ENCODE data around the gene TENM4. TPM values are rescaled to one million over a fixed set of nuclear protein-coding genes. Genes with fewer than 3 reads are reported as not detected.

TENM4 gene
- total RNA-seq, 4 donors from 2014 or later: 16.8 to 158 (median 120) TPM

DNA sequence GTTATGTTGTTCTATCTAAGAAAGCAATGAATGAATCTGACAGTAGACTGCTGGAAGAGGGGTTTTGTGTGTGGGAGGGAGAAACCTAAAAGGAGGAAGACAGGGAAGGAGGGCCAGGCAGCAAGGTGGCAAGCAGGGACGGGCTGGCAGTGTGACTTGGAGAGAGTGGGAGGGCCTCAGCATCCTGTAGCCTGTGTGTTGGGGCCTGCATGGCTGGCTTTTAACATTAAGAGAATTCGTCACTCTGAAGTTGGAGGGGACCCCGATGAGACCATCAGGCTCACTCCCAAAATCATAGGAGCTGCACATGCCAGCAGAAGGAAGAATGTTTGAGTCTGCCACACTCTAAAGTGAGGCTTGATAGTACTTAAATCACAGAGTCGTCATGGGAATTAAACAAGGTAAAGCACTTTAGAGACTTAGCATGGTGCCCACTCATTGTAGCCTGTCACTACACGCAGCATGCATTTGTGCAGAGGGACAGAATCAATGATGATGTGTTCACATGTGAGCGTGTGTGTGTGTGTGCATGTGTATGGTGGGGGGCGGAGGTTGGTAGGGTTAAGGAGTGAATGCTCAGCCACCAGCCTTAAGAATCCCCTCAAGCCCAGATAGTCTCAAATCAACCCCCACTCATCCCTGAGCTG lies 199.5 kb downstream of the TENM4 start:
- WGBS, 2 donors: 84 to 87% methylated on average over 7 of the region's 7 CpGs
- no peak for DNase-seq
- Histone ChIP-seq H3K9me3 (no peaks in the 10 kb centered on the region), H3K36me3 (no peaks in the 10 kb centered on the region), H3K4me1 (peaks cover 13 to 25% of the 10 kb centered on the region in 2 donors), H3K27ac (no peak overlapping the region), H3K27me3 (no peaks in the 10 kb centered on the region), H3K4me3 (replicated peaks in 1 of 3) (no peak overlapping the region)
- intact Hi-C loops (cut with DNase I): loop anchor here (10.0 kb wide), 1 partner anchor 253 kb away; no protein-coding TSS in a partner anchor
- TF ChIP-seq POLR2A (IDR thresholded peaks at IDR 0.05) (no peak), CTCF (IDR thresholded peaks at IDR 0.05) (no peak)

- Histone ChIP-seq H3K27ac (peak overlapping the region; percentile 49 to 78 (median 59)), H3K4me1 (peaks cover 13 to 24% of the 10 kb centered on the region in 2 donors), H3K4me3 (replicated peaks in 1 of 3) (no peak overlapping the region), H3K9me3 (no peaks in the 10 kb centered on the region), H3K36me3 (no peaks in the 10 kb centered on the region), H3K27me3 (no peaks in the 10 kb centered on the region)
- TF ChIP-seq POLR2A (IDR thresholded peaks at IDR 0.05): no peak
- no peak for TF ChIP-seq CTCF (IDR thresholded peaks at IDR 0.05)
- peak; percentile 26 to 49 for DNase-seq
- intact Hi-C loops (cut with DNase I): no loop called here
- WGBS, 2 donors: 13 to 14% methylated on average over 6 of the region's 6 CpGs
Measured at GRCh38 chr11:79237703-79238102, 203.1 kb downstream of the TENM4 start.

DNA sequence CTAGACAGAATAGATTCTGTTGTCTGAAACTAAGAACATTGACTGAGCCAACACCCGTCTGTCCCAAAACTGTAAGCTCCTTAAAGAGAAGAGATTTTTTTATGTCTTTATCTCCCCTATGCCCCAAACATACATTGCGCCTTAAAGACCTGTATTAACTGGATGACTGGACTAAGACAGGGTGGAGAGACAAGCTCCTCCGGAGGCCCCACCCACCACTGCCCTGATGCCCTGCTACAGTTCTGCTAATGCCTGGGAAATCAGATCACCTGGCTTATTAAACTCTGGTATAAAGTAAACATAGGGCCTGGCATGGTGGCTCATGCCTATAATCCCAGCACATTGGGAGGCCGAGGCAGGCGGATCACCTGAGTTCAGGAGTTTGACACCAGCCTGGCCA lies 203.7 kb downstream of the TENM4 start:
- Histone ChIP-seq H3K27ac (peak overlapping the region; percentile 59 to 78 (median 74)), H3K27me3 (no peaks in the 10 kb centered on the region), H3K36me3 (no peaks in the 10 kb centered on the region), H3K9me3 (no peaks in the 10 kb centered on the region), H3K4me1 (peaks cover 14 to 30% of the 10 kb centered on the region in 2 donors), H3K4me3 (replicated peaks in 1 of 3) (no peak overlapping the region)
- intact Hi-C loops (cut with DNase I): no loop called here
- DNase-seq: no peak
- 86 to 91% methylated on average over 5 of the region's 5 CpGs for WGBS, 2 donors
- TF ChIP-seq POLR2A (IDR thresholded peaks at IDR 0.05) (no peak), CTCF (IDR thresholded peaks at IDR 0.05) (no peak)

GRCh38 chr11:79236541-79236971 lies 204.3 kb downstream of the TENM4 start:
- intact Hi-C loops (cut with DNase I): no loop called here
- Histone ChIP-seq H3K27me3 (no peaks in the 10 kb centered on the region), H3K36me3 (no peaks in the 10 kb centered on the region), H3K4me3 (replicated peaks in 1 of 3) (no peak overlapping the region), H3K4me1 (peaks cover 18 to 33% of the 10 kb centered on the region in 2 donors), H3K27ac (peak overlapping the region in 2 of 3 donors; percentile 59 to 78), H3K9me3 (no peaks in the 10 kb centered on the region)
- DNase-seq: peak; percentile 54 to 77
- TF ChIP-seq CTCF (IDR thresholded peaks at IDR 0.05): no peak
- 46 to 72% methylated on average over 11 of the region's 11 CpGs for WGBS, 2 donors

- Histone ChIP-seq H3K9me3 (no peaks in the 10 kb centered on the region), H3K27me3 (no peaks in the 10 kb centered on the region), H3K36me3 (no peaks in the 10 kb centered on the region), H3K4me3 (replicated peaks in 1 of 3) (no peak overlapping the region), H3K4me1 (peaks cover 18 to 33% of the 10 kb centered on the region in 2 donors), H3K27ac (no peak overlapping the region)
- intact Hi-C loops (cut with DNase I): no loop called here
- no peak for DNase-seq
- WGBS, 2 donors: 94 to 95% methylated on average over 6 of the region's 6 CpGs
- TF ChIP-seq POLR2A (IDR thresholded peaks at IDR 0.05) (no peak), CTCF (IDR thresholded peaks at IDR 0.05) (no peak)
Measured at GRCh38 chr11:79235696-79236095, 205.1 kb downstream of the TENM4 start.
